ENCODE data around the gene GIT2.

Gene GIT2

DNA sequence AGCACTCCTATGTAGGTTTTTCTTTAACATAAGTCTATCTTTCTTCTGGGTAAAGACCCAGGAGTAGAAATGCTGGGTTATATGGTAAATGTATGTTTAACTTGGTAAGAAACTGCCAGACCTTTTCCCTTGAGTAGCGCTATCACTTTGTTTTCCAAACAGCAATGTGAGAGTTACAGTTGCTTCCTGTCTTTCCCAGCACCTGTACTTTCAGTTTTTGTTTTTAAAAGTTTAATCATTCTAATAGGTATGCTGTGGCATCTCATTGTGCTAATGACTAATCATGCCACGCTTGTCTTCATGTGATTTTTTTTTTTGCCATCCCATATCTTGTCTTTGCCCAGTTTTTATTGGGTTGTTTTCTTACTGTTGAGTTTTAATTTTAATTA lies 28.1 kb downstream of the GIT2 start:
- no peak for DNase-seq

DNA sequence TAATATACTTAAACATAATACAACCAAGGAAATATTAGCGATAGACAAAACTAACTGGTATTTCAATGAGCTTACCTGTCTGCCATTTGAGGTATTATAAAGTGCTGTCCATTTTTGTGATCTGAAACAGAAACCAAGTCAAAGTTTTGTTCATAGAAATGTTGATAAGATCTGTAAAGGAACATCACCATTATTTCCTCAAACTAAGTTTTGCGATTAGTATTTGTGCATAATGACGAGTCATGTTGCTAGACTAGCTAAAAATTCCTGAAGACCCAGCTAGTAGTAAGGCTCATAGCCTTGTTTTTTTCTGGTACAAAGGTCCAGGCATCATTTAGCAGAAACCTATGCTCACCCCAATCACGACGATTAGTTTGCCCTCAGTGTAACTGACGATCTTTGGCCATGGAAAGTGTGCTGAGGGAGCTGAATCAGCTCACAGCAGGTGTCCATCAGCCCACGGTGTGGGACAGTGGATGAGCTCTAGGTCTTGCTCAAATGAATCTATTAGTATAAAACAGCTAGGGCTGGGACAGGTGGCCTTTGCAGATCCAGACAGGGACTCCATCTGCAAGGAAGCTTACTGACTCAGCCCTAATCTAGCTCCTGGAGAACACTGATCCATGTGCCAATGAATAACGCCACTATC lies 28.7 kb downstream of the GIT2 start:
- DNase-seq = no peak

DNA sequence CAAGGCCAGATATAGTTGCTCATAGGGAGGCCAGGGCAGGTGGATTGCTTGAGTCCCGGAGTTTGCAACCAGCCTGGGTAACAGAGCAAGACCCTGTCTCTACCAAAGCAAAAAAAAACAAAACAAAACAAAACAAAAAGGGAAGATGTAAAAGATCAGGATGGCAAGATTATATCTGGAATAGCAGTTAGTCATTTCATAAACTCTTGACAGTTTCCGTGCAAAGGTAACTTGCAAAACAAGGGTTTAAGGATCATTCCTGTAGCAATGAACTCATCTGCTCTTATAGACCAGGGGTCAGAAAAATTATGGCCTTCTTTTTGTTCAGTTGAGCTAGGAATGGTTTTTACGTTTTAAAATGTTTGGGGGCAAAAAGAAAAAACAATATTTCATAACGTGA lies 29.6 kb downstream of the GIT2 start:
- DNase-seq = no peak

DNA sequence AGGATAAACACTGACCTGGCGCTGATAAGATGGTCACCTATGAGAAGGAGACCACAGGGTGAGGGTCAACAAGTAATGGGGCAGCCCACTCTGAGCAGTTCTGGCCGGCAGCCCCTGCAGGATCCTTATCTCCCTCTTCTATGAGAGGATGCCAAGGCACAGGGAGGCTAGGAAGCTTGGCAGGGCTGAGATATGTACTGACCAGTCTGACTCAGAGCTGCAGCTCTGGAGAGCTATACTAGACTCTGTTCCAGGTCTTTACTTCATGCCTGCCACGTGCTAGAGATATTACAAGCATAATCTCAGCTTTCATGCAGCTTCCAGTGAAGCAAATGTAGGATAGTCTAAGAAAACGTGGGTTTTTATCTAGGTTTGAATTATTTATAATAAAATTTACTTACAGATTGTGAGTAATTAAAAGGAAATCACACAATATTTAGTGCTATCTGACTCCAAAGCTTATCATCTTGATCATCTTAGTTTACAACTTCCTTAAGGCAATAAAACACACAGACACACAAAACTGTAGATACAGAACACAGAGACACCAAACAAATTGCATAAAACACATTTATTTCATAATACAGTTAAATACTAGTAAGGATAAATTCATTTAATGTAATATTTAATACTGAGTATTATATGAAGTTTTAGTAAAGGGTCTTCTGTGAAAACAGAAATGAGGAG lies 32.3 kb downstream of the GIT2 start:
- DNase-seq = no peak

DNA sequence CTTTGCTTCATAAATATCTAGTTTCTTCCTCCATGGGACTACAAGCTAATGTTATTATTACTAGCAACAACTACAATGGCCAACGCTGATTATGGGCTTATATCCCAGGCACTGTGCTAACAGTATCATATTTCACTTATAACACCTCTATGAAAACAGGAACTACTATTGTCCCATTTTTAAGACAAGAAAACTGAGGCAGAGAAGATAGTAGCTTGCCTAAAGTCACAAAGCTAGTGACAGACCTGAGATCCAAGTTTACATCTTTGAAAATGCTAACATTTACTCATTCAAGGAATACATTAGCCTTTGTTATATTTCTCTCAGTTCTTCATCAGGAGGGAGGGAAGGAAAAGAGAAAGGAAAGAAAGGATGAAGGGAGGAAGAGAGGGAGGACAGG lies 32.8 kb downstream of the GIT2 start:
- DNase-seq = no peak

DNA sequence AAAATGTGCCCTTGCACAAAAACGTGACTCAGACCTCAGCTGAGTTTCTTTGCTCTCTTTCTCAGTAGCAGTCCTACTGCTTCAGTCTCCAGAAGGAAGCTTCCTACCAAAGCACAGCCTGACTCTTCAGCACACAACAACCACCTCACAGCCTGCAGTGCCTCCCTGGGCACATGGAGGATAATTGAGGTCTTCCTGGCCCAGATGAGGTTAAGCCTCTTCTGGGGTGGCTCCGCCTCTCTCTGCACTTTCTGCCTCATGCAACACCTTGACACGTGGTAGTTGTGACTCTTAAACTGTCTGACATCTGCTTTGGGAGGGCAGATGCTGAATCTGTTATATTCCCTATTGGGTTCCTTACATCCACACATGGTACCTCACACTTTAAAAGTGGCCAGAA lies 33.8 kb downstream of the GIT2 start:
- no peak for DNase-seq

DNA sequence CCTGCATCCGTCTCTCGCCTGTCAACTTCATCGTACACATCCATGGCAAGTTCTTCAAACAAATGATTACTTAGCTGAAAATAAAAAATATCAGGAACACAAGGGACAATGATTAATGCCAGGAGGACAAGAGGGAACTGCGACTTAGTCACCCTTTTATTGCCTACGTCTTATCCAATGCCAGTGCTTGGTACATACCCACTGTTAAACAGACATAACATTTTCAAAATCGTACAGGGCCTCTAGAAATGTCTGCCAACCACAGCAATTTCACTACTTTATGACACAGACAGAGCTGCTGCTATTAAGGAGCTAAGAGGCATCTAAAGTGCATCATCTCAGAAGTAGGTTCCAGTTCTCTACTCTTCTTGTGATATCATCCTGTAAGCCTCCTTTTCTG lies 34.6 kb downstream of the GIT2 start:
- DNase-seq = no peak

DNA sequence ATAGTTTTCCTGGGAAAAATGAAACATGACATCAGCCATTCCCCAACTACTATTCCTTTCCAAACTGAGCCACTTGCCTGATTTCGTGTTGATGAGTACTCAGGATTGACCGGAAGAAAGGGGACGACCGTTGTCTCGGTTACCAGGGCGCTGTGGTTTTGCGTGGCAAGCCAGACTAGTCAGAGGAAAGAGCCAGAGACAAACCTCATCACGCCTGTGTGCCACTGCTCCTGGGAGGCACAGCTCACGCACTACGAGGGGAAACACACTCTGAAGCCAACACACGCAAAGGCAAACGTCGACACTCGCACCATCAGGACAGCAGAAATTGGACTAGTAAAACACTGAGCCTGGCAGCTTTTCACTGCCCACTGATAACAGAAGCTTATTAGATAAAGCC lies 35.0 kb downstream of the GIT2 start:
- no peak for DNase-seq

DNA sequence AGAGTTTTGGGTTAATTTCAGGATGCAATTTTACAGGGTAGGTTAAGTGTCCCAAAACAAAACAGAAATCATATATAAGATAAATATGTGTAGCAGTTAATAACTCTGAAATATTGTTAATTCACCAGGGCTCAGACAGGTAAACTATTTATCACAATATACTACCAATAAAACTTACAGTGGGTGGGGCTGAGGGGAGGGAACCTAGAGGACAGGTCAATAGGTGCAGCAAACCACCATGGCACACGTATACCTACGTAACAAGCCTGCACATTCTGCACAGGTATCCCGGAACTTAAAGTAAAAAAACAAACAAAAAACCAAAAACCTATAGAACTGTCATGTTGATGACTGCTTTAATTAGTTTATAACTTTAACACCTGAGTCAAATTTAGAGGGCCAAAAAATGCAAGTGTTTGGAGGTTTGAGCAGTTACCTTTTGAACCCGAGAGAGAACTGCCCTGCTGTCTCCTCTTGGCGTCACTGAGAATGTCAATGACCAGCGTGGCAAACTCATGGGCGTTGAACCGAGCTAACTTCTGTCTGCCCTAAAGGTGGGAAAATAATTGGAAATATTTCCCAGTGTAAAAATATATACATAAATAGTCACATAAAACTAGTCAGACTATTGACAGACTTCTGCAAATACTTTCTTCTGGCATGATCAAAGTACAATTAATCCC lies 36.6 kb downstream of the GIT2 start:
- DNase-seq = no peak

DNA sequence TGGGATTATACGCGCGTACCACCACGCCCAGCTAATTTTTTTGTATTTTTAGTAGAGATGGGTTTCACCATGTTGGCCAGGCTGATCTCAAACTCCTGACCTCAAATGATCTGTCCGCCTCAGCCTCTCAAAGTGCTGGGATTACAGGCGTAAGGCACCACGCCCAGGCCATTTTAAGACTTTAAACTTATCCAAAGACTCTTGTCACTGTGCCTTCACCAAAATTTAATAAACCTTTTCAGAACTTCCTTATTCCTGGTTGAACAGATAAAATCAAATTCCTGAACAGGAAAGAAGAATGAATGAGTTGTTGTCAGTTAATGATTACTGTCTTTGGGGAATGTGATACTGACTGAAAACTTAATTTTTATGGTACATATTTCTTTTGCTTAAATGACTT lies 37.8 kb downstream of the GIT2 start:
- DNase-seq = no peak

DNA sequence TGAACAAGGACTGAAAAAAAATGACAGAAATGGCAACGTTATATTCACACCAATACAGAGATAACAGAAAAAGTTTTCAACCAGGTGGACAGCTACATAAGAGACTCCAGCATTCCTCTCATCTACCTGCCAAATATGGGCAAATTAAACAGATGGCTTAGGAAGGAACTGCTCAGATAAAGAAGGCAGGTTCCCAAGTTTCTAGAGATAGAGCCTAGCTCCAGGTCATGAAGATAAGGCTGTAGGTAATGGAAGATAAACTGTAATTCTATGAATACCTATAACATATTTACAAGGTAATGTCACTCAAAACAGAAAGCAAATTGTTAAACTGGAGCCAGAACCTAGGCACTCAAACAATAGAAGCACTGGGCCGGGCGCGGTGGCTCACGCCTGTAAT lies 42.5 kb downstream of the GIT2 start:
- DNase-seq = no peak

DNA sequence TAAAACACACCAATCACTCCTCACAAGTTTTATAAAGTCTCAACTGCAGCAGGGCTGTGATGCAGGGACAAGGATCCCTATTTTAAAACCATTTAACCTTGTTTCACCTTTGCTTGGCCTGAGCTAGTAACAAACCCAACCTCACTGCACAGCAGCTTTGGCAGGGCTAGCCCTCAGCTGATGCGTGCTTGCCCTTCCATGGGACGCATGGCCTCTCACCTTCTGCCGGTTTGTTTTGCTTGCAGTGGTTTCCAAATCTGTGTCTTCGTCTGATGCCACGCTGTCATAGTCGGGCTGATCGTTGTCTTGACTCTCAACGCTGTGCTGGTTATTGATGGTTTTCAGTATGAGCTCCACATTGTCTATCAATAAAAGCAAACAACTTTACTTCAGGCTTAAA lies 43.3 kb downstream of the GIT2 start:
- DNase-seq = no peak

DNA sequence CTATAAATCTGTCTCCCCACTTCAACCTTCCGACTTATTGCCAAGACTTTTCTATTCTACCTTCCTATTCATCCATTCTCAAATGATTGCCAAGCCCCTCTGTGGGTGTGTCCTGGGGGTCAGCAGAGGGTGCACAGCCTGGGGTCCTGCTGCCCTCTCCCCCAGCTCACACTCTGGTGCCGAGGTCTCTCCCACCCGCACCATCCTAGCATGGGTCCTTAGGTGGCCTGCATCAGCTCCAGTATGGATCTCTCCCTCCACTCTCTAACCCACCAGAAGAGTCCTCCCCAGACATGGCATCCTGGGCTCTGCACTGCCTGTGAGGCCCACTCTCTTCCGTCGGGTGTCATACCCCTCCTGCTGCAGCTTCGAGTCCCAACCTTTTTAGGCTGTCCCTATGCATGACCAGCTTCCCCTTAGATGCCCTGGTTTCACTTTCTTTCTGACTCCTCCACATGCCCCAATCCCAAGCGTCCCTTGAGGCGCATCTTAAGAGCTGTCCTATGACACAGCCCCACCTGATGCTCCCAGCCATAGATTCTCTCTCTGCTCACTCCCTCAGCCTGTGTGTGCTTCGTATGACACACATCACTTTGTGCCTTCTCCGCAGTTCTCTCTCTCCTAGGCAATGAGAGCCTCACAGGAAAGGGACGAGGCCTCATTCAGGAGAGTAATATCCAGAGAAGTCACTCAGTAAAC lies 43.9 kb downstream of the GIT2 start:
- DNase-seq = no peak

DNA sequence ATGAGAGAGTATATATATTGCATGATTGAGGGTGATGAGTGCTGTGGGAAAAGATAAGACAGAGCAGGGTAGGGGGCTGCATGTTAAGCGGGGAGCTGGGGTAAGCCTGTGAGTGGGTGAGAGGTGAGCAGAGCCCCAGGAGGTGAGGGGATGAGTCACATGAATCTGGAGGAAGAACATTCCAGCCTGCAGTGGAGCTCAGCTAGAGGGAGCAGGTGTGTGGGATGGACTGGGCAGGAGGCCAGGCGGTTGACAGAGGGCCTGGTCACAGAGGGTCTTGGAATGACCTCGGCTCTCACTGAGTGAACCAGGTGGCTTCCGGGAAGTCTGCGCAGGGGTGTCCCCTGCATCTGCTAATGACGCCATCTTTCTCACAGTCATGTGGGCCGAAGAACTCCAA lies 44.4 kb downstream of the GIT2 start:
- DNase-seq = no peak

DNA sequence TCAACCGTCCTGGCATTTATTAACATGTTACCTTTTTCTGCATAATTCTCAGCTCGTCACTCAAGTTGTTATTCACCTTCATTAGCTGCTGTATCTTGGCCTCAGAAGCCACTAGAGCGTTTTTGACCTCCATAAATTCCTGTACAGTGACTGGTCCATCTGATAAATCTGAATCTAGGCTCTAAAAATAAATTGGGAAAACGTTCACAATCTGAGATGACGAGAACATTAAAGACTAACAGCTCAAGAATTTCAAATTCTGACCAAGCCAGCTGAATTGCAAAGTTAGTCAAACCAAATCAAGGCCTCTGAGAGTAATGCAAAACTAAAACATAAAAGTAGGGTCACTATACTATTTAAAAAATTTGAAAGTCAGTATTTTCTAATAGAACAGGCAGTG lies 45.0 kb downstream of the GIT2 start:
- DNase-seq = no peak

DNA sequence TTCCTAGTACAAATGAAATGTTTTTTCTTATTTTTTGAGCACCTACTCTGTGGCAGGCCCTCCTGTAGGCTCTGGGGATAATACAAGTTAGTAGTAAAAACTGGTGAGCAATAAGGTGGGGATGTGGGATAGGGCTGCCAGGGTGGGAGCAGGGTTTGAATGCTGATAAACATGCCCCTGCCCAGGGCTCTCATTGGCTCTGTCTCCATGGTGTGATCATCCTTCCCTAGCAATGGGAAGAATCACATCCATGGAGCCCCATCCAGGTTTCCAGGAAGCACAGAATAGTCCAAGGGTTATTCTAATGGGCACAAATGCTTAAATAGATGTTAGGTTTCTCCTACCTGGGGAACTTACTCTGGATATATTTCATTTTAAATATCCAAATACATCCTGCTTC lies 45.5 kb downstream of the GIT2 start:
- no peak for DNase-seq

DNA sequence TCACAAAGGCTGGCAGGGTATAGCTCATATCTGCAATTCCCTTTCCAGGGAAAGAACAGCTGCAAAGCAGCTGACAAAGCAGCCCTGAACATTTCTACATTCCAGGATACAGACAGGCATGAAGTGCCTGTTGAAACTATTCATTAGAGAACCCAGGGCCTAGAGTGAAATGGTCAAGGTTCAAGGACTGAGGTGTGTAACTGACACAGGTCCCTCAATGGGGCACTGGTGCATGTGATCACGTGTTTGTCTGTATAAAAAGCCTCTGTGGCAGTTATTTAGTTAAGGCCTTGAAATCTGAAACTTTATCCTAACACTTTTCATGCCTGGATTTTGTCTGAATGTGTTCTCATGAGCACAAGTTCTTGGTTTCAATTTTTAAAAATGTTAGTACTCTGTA lies 47.1 kb downstream of the GIT2 start:
- no peak for DNase-seq

DNA sequence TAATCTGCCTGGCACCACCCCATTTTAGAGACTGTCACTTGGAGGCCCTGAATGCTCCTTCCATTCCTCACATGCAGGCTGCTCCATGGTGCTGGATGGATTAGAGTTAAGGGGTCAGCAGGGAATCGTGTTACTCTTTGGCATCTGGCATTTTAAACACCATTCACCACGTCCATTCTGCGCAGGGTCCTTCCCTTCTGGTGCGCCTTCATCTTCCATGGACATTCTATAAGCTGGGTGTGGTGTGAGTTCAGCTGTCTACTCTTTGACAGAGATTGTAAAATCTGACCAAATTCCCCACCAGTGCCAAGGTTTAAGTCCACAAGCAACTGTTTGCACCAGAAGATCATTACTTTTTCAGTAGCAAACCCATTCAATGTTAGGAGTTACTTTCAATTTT lies 47.8 kb downstream of the GIT2 start:
- DNase-seq = no peak

DNA sequence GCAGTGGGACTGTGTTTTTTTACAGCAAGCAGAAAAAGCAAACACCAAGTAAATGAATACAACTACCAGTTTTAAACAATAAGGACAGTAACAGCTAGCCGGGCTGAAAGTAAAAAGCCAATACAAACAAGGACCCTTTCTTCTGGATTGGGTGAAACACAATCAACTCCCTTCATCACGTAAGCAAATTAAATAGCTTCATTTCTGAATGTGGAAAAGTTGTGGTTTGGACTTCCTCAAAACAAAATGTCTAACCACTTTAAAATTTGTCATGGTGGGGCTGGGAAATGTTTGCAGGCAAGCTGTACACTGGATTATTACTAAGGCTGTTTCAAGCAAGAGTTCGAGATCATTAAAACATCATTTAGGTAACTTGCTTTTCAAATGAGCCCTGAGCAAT lies 48.6 kb downstream of the GIT2 start:
- DNase-seq = no peak

DNA sequence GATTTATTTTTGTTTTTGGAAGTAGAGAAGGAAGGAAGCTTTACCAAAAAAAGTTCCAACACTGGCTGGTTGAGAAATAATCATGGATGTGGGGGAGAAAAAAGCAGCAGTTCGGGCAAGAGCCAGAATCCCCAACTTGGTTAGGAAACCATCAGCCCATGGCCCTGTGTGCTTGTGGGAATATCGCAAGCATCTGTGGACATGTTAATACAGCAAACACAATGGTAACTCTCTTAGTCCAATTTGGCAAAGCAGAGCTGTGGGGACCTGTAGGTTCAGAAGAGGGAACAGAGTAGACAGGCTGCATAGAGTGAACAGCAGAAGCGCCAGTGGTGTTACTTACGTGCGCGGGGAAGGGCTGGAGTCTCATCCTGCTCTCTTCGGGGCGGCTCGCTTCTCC lies 49.3 kb downstream of the GIT2 start:
- no peak for DNase-seq

DNA sequence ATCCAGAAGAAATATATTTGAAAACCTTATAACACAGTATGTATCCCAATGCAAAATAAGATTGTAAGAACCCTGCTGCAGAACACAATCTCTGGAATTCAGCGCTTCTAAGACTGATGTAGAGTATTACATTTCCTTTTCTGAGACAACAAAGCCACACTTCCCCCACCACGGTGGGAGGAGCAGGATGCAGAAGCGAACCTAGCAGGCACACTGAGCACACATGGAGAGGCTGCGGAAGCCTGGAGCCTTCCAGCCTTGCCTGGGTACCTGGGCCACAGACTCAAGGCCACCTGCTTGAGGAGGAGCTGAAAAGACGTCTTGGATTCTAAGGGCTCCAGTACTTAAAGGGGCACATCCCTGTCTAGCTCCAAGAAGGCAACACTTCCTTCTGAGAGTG lies 49.7 kb downstream of the GIT2 start:
- DNase-seq = no peak

DNA sequence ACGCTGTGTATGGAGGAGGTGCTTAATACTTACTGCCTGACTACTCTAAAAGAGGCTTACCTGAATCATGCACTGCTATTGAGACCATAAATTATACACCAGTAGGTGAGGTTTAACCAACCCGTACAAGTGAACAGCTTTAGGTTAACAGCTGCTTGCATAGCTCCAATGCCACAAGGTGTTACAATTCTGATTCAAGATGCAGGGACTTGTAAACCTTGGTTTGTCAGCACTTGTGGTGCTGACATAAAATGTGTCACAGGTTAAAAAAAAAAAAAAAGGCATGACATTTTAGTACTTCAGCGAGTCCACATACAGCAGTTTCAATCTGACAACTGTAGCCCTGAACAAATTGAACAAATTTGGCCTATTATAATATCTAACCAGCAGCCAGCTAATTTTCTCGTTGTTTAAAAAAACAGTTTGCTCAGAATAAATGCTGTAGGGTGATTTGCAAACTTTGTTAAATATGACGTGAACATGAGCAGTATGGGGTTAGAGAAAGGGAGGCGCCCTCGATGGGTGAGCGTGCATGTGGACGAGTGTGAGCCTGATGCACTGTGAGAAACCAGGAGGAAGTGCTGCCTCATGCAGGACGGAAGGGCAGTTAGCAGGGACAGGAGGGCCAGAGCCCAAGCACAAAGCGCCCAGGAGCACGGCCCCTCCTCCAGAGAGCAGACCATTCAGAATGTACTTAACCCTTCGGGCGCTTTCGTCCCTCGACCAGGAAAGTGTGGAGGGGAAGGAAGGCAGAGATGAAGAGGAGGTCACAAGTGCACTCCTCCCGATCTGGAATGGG lies 51.4 kb downstream of the GIT2 start:
- DNase-seq = no peak

DNA sequence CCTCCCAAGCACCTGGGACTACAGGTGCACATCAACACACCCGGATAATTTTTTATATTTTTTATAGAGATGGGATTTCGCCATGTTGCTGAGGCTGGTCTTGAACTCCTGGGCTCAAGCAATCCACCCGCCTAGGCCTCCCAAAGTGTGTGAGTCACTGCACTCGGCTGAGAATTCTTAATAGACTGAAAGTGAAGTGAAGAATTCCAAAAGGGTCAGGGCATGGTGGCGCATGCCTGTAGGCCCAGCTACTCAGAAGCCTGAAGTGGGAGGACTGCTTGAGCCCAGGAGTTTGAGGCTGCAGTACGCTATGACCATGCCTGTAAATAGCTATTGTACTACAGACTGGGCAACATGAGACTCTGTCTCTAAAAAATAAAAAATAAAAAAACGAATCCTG lies 52.4 kb downstream of the GIT2 start:
- no peak for DNase-seq
